ENCODE data around the gene RXRB. TPM values are rescaled to one million over a fixed set of nuclear protein-coding genes. Genes with fewer than 3 reads are reported as not detected.

RXRB gene
- total and polyA plus RNA-seq, 10 of the 15 experiments (the other 5 are each of a cell fraction or from before 2014, with no cell fraction given), result 0.71 to 35.0 (median 20.4) TPM

DNA sequence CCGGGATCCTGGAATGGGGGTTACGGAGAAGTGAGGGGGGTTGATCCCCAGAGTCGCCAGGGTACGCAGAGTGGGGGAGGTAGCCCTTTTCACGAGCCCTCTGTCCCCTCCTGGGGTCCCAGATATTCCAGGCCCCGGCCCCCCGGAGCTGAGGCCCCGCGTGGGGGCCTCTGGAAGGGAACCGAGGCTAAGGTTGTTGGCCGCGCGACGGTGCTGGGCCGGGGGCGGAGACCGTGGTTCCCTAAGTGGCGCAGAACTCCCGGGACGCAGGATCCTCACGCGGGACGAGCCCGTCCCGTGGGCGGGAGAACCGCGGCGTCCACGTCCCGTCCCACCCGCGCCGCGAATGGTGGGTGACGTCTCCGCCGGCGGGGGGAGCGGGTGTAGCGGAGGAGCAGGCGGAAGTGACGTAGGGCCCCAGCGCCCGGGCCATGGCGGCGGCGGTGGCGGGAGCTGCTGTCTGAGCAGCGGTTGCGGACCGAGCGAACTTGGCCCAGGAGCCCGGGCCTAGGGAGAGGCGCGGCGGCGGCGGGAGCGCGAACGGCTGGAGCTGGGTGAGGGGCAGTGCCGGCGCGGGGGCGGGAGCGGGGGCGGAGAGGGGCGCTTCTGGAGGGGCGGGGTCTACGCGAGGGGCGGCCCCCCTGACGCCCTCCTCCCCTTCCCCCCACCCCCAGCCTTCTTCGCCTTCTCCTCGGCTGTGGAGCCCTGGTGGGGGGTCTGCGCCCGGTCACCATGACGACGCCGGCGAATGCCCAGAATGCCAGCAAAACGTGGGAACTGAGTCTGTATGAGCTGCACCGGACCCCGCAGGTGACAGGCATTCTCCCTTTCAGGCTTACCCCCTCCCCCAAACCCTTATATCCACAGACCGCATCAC is 7.9 kb upstream of the RXRB start, which contains the start of gene RING1 (continued):
- TF ChIP-seq CEBPB (IDR thresholded peaks at IDR 0.05; ENCODE audit: borderline replicate concordance in 1 of 2, low read depth in 2 of 2, low read length in 2 of 2), result 0 out of 4 replicates have a peak, but pooled peaks of 1 of the 2 experiments have one; percentile 37
- no peak; the same call in none of the 2 replicates for TF ChIP-seq ZNF687 (IDR thresholded peaks at IDR 0.05)
- no peak for TF ChIP-seq CHD2 (IDR thresholded peaks at IDR 0.05; ENCODE audit: borderline replicate concordance, low read depth, low read length)
- no peak for TF ChIP-seq MAX (IDR thresholded peaks at IDR 0.05; ENCODE audit: low read depth, low read length)
- TF ChIP-seq LARP7 (IDR thresholded peaks at IDR 0.05), result peak; percentile 83
- no peak for TF ChIP-seq TCF12 (IDR thresholded peaks at IDR 0.05; ENCODE audit: low read depth, low read length)
- TF ChIP-seq E4F1 (IDR thresholded peaks at IDR 0.05; ENCODE audit: borderline replicate concordance, partially characterized antibody), result no peak
- TF ChIP-seq BHLHE40 (IDR thresholded peaks at IDR 0.05; ENCODE audit: borderline replicate concordance in 1 of 2, low read depth in 2 of 2, low read length in 1 of 2), result peak; percentile 23 to 73; a peak in 2 of 4 replicates
- 0 out of 2 replicates have a peak, but pooled peaks have one; percentile 73 for TF ChIP-seq CHD1 (IDR thresholded peaks at IDR 0.05; ENCODE audit: low read depth, low read length)
- peak; percentile 63; the same call in 1 of the 2 replicates for TF ChIP-seq NBN (IDR thresholded peaks at IDR 0.05)
- TF ChIP-seq, protein P1, sequence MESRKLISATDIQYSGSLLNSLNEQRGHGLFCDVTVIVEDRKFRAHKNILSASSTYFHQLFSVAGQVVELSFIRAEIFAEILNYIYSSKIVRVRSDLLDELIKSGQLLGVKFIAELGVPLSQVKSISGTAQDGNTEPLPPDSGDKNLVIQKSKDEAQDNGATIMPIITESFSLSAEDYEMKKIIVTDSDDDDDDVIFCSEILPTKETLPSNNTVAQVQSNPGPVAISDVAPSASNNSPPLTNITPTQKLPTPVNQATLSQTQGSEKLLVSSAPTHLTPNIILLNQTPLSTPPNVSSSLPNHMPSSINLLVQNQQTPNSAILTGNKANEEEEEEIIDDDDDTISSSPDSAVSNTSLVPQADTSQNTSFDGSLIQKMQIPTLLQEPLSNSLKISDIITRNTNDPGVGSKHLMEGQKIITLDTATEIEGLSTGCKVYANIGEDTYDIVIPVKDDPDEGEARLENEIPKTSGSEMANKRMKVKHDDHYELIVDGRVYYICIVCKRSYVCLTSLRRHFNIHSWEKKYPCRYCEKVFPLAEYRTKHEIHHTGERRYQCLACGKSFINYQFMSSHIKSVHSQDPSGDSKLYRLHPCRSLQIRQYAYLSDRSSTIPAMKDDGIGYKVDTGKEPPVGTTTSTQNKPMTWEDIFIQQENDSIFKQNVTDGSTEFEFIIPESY (IDR thresholded peaks at IDR 0.05), result no peak
- peak; percentile 89 for TF ChIP-seq POLR2AphosphoS5 (IDR thresholded peaks at IDR 0.05; ENCODE audit: low read length)

All from GM12878 (cell line).